Breast epithelium (tissue), 3 donors: ENCODE data around the gene TMEM198.

Source experiments
- POLR2A ChIP-seq: fragments of 450-650 bp; IDR thresholded peaks from one replicate; pipeline ENCODE4 v1.6.1; 2016; ENCODE audit warnings: antibody characterized with exemption, mild to moderate bottlenecking, moderate library complexity
- POLR2AphosphoS5 ChIP-seq, 3 donors: sonication (generic); formaldehyde crosslinking; IDR thresholded peaks; one replicate each; pipeline ENCODE4 v1.6.1; 2017; ENCODE audit warnings: antibody characterized with exemption in 3 of 3

GRCh38 chr2:219591091-219591490 lies 47.3 kb downstream of the TMEM198 start:
- TF ChIP-seq POLR2A = no peak
- TF ChIP-seq POLR2AphosphoS5 (IDR thresholded peaks at IDR 0.05) = no peak
